Measurements from ENCODE around the gene WDR6. TPM values are rescaled to one million over a fixed set of nuclear protein-coding genes. Genes with fewer than 3 reads are reported as not detected.

Gene WDR6
- total RNA-seq, 1 experiment from 2014 or later = 174 TPM

DNA sequence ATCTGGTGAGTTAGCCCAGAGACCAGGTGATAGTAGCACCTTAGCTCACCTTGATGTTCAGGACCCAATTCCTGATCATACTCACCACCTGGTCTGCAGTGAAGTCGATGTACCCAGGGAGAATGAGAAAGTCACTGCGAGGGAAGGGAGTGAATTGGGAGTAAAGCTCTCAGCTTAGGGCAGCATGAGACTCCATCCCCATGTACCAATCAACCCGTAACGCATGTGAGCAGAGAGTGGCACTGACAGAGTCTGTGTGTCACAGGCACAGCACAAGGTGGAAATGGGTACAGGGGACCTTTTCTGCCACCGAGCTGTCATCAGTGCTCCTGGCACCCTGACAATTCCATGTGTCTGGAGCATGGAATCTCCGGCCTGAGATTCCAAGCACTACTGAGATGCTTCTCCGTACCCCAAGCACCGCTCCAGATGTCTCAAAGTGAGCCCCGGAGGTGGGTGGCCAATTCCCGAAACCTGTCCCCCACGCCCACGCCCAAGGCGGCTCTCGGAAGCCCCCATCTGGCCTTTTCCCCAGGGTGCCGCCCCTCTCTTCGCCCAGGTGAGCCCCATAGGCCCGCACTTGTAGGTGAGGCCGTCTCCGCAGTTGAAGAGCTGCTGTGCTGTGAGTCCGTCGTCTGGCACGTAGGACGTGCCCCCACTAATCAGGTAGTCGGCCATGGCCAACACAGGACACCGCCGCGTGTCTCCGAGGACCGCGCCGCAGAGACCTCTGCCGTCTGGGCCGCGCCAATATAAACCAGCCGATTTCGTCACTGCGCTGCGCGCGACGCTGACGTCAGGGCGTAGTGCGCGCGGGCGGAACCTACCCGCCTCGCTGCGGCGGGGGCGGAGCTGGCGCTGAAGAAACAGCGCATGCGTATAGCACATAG, 21.7 kb downstream of the WDR6 start, which contains the start of gene IMPDH2:
TSS of gene IMPDH2 (minus strand) at position 726 of the 890 bp plus-strand sequence. CDS start at position 678, 48 bp downstream.
- Histone ChIP-seq H3K36me3 (ENCODE audit: control insufficient read depth in 1 of 2, insufficient read depth in 2 of 2, low read length in 2 of 2) (peaks cover 34 to 68% of the 10 kb centered on the region in 2 experiments), H3K27me3 (ENCODE audit: insufficient read depth, low read length) (no peaks in the 10 kb centered on the region), H3K4me2 (ENCODE audit: low read length) (peak within 1 kb of the TSS; percentile 93), H3K27ac (ENCODE audit: low read depth, low read length) (peak within 1 kb of the TSS; percentile 68), H3K9ac (ENCODE audit: low read length) (peak within 1 kb of the TSS; percentile 99), H3K4me1 (ENCODE audit: control insufficient read depth in 1 of 2, insufficient read depth in 2 of 2, low read length in 2 of 2) (peaks cover 3 to 38% of the 10 kb centered on the region in 2 experiments; a peak in 3 of 4 replicates), H3K79me2 (ENCODE audit: insufficient read depth, low read length) (peaks cover 53% of the 10 kb centered on the region), H2AFZ (ENCODE audit: low read depth, low read length, poor library complexity, severe bottlenecking) (no peak within 1 kb of the TSS), H4K20me1 (ENCODE audit: insufficient read depth) (peaks cover 4% of the 10 kb centered on the region; the same call in 1 of the 2 replicates), H3K4me3 (replicated peaks in 1 of 2; ENCODE audit: low read depth in 1 of 2, low read length in 2 of 2) (peak within 1 kb of the TSS; percentile 97), H3K9me3 (ENCODE audit: control insufficient read depth in 1 of 2, insufficient read depth in 1 of 2, low read depth in 1 of 2, low read length in 2 of 2) (no peaks in the 10 kb centered on the region), H3K9me2 (ENCODE audit: insufficient read depth) (no peaks in the 10 kb centered on the region)
- ChIA-PET CTCF (interaction anchor here (0.6 to 1.3 kb wide), 4 partner anchors 15 to 65 kb away, joined by 3 read pairs; partner anchors contain the start of genes QRICH1 and WDR6), RAD21 (ENCODE audit: low non-redundant PET in 1 of 2, low total read pairs in 2 of 2, uncharacterized antibody in 2 of 2, unreplicated experiment in 2 of 2) (interaction anchor here in 1 of 2 experiments (0.7 kb wide), 1 partner anchor 506 kb away, joined by 3 read pairs; no protein-coding TSS in a partner anchor), POLR2A (interaction anchor here (0.6 to 1.8 kb wide), 20 partner anchors 9 to 589 kb away, joined by 3 to 41 read pairs (median 5); partner anchors contain the start of genes CCDC51, DALRD3, LAMB2 and P4HTM)
- TSS peak; percentile 59 for BruUV-seq (replicated peaks)
- ATAC-seq (peak; percentile 88), DNase-seq (ENCODE audit: low read depth, low spot score) (peak; percentile 87)
- intact Hi-C loops (cut with micrococcal nuclease) = loop anchor here (2.0 kb wide), 1 partner anchor 66 kb away; the partner anchor contains the start of gene QRICH1
- TF ChIP-seq TCF7L2 (IDR thresholded peaks at IDR 0.05; ENCODE audit: borderline replicate concordance, extremely low read depth, insufficient read depth, insufficient read length) (peak; percentile 32), EZH2phosphoT487 (IDR thresholded peaks at IDR 0.05; ENCODE audit: borderline replicate concordance) (no peak), EZH2 (IDR thresholded peaks at IDR 0.05) (no peak), CBX3 (IDR thresholded peaks at IDR 0.05; ENCODE audit: low read depth) (no peak), YY1 (IDR thresholded peaks at IDR 0.05; ENCODE audit: extremely low read depth, insufficient replicate concordance, low read depth, low read length) (peak; percentile 72), FOSL1 (IDR thresholded peaks at IDR 0.05; ENCODE audit: low read depth) (no peak), JUND (IDR thresholded peaks at IDR 0.05) (no peak), POLR2A (IDR thresholded peaks at IDR 0.05; ENCODE audit: borderline replicate concordance, extremely low read depth, insufficient read depth, insufficient read length) (peak; percentile 99), ZBTB33 (IDR thresholded peaks at IDR 0.05; ENCODE audit: extremely low read depth, insufficient replicate concordance, low read length) (no peak), SIN3A (IDR thresholded peaks at IDR 0.05; ENCODE audit: low read depth) (no peak), ATF3 (IDR thresholded peaks at IDR 0.05) (no peak), RAD21 (IDR thresholded peaks at IDR 0.05; ENCODE audit: low read depth) (no peak), ZFX (IDR thresholded peaks at IDR 0.05) (peak; percentile 68; the same call in 1 of the 2 replicates), EGR1 (IDR thresholded peaks at IDR 0.05; ENCODE audit: low read depth) (no peak), POLR2AphosphoS5 (IDR thresholded peaks at IDR 0.05; ENCODE audit: low read depth, low read length) (peak; percentile 100), SP1 (IDR thresholded peaks at IDR 0.05; ENCODE audit: low read depth) (no peak)
- TF ChIP-seq, protein P1, sequence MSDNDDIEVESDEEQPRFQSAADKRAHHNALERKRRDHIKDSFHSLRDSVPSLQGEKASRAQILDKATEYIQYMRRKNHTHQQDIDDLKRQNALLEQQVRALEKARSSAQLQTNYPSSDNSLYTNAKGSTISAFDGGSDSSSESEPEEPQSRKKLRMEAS (IDR thresholded peaks at IDR 0.05) = no peak
- TF ChIP-seq, protein P2, sequence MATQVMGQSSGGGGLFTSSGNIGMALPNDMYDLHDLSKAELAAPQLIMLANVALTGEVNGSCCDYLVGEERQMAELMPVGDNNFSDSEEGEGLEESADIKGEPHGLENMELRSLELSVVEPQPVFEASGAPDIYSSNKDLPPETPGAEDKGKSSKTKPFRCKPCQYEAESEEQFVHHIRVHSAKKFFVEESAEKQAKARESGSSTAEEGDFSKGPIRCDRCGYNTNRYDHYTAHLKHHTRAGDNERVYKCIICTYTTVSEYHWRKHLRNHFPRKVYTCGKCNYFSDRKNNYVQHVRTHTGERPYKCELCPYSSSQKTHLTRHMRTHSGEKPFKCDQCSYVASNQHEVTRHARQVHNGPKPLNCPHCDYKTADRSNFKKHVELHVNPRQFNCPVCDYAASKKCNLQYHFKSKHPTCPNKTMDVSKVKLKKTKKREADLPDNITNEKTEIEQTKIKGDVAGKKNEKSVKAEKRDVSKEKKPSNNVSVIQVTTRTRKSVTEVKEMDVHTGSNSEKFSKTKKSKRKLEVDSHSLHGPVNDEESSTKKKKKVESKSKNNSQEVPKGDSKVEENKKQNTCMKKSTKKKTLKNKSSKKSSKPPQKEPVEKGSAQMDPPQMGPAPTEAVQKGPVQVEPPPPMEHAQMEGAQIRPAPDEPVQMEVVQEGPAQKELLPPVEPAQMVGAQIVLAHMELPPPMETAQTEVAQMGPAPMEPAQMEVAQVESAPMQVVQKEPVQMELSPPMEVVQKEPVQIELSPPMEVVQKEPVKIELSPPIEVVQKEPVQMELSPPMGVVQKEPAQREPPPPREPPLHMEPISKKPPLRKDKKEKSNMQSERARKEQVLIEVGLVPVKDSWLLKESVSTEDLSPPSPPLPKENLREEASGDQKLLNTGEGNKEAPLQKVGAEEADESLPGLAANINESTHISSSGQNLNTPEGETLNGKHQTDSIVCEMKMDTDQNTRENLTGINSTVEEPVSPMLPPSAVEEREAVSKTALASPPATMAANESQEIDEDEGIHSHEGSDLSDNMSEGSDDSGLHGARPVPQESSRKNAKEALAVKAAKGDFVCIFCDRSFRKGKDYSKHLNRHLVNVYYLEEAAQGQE (IDR thresholded peaks at IDR 0.05; ENCODE audit: low read depth) = no peak
